ENCODE results near the gene ALOX15.
"Not testable (repeated sequence)": the region's sequence is repeated elsewhere in the genome, so short reads cannot be mapped to it uniquely, and the experiment has no call there.

The ALOX15 gene

DNA sequence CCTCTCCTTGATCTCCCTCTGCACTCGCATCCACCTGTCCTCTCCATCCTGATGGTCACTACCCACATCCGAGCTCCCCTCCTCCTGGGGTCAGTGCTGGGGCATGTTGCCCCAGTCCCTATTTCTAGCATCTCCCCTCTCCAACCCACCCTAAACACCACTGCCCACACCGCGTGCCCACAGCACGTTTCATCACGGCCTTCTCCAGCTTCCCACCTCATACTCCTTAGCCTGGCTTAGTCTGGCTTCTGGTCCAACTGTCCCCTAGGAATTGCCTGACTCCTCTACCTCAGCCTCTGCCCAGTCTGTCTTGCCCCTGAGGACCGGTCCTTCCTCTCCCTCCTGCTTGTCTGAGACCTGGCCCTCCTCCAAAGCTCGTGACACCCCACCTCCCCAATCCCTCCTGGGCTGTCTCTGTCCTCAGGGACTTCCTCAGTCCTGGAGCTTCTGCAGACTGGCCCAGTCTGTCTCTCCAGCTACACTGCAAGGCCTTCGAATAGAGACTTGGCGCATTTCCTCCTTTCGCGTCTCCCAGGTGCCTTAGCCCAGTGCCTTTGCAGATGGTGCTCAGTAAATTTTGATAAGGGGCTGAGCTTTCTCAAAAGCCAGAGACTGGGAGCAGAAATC is 4.9 kb downstream of the ALOX15 start:
- Histone ChIP-seq H3K27me3 (ENCODE audit: control insufficient read depth, insufficient read depth, low read length) (peaks cover 13% of the 10 kb centered on the region), H3K9me3 (ENCODE audit: control insufficient read depth, insufficient read depth, low read length) (no peaks in the 10 kb centered on the region), H3K36me3 (ENCODE audit: control insufficient read depth, insufficient read depth, low read length) (no peaks in the 10 kb centered on the region), H3K4me3 (ENCODE audit: low read length) (no peak overlapping the region), H3K4me1 (ENCODE audit: control insufficient read depth, insufficient read depth, low read length) (peaks cover 10% of the 10 kb centered on the region), H3K27ac (ENCODE audit: low read length) (no peak overlapping the region)
- no peak for DNase-seq (ENCODE audit: low read depth, low spot score)
- WGBS (ENCODE audit: insufficient coverage, insufficient read length): no CpG with 5 or more reads among the region's 12 CpGs

DNA sequence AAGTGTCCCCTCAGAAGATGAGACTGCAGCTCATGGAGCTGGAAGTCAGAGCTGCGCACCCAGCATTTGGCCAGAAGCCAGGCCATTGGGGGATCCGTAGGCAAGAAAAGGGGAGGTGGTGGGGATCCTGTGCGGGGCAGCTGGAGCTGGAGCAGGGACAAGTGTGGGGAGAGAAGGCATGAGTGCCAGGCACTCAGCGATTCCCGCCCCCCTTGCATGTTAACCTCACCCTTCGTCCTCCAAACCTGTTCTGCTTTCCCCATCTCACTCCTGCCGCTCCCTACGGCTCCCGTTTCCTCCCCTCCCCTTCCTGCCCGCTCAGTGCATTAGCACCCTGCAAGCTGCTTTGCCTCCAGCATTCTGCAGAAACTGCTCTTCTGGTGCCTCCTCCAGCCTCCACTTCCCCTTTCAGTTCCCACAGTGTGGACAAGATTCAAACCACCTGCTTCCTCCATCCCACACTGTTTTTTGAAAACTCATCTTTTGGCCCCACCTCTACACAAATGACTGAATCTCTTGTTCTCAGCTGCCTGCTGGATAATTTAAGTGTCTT is 5.6 kb downstream of the ALOX15 start:
- DNase-seq (ENCODE audit: low read depth, low spot score): no peak
- no peaks in the 10 kb centered on the region for H3K36me3 ChIP-seq (ENCODE audit: control insufficient read depth, insufficient read depth, low read length)

DNA sequence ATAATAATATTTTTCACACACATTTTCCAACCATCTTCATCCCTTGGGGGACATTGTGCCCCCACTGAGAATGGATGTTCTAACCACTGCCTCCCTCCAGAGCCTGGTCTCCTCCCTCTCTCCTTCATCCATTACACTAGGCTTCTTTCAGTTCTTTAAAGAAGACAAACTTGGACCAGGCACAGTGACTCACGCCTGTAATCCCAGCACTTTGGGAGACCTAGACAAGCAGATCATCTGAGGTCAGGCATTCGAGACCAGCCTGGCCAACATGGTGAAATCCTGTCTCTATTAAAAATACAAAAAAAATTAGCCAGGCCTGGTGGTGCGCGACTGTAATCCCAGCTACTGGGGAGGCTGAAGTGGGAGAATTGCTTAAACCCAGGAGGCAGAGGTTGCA is 6.5 kb downstream of the ALOX15 start:
- H3K9me3 ChIP-seq (ENCODE audit: control insufficient read depth, insufficient read depth, low read length): no peaks in the 10 kb centered on the region
- no peaks in the 10 kb centered on the region for H3K36me3 ChIP-seq (ENCODE audit: control insufficient read depth, insufficient read depth, low read length)
- H3K4me3 ChIP-seq (ENCODE audit: low read length): no peak overlapping the region
- WGBS (ENCODE audit: insufficient coverage, insufficient read length): no CpG with 5 or more reads among the region's 4 CpGs
- peaks cover 10% of the 10 kb centered on the region for H3K4me1 ChIP-seq (ENCODE audit: control insufficient read depth, insufficient read depth, low read length)
- no peak for DNase-seq (ENCODE audit: low read depth, low spot score)
- H3K27me3 ChIP-seq (ENCODE audit: control insufficient read depth, insufficient read depth, low read length): peaks cover 5% of the 10 kb centered on the region; the same call in 1 of the 2 replicates
- no peak overlapping the region for H3K27ac ChIP-seq (ENCODE audit: low read length)

More for the DNA sequence above, 5.6 kb downstream of the ALOX15 start:
- Histone ChIP-seq H3K4me3 (ENCODE audit: low read length) (no peak overlapping the region), H3K27ac (ENCODE audit: low read length) (no peak overlapping the region), H3K4me1 (ENCODE audit: control insufficient read depth, insufficient read depth, low read length) (peaks cover 10% of the 10 kb centered on the region), H3K27me3 (ENCODE audit: control insufficient read depth, insufficient read depth, low read length) (peaks cover 7% of the 10 kb centered on the region; the same call in 1 of the 2 replicates), H3K9me3 (ENCODE audit: control insufficient read depth, insufficient read depth, low read length) (no peaks in the 10 kb centered on the region)
- no CpG with 5 or more reads among the region's 10 CpGs for WGBS (ENCODE audit: insufficient coverage, insufficient read length)

DNA sequence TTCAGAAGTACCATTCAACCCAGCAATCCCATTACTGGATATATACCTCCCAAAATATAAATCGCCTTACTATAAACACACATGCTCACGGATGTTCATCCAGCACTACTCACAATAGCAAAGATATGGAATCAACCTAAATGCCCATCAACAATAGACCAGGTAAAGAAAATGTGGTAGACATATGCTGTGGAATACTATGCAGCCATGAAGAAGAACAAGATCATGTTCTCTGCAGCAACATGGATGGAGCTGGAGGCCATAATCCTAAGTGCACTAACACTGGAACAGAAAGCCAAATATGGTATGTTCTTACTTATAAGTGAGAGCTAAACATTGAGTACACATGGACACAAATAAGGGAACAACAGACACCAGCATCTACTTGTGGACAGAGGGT is 7.8 kb downstream of the ALOX15 start:
- Histone ChIP-seq H3K4me3 (ENCODE audit: low read length) (no peak overlapping the region), H3K4me1 (ENCODE audit: control insufficient read depth, insufficient read depth, low read length) (peaks cover 10% of the 10 kb centered on the region), H3K36me3 (ENCODE audit: control insufficient read depth, insufficient read depth, low read length) (no peaks in the 10 kb centered on the region), H3K9me3 (ENCODE audit: control insufficient read depth, insufficient read depth, low read length) (no peaks in the 10 kb centered on the region), H3K27me3 (ENCODE audit: control insufficient read depth, insufficient read depth, low read length) (peaks cover 3% of the 10 kb centered on the region; the same call in 1 of the 2 replicates), H3K27ac (ENCODE audit: low read length) (no peak overlapping the region)
- WGBS (ENCODE audit: insufficient coverage, insufficient read length): 100% methylated on average over 1 of the region's 2 CpGs
- DNase-seq (ENCODE audit: low read depth, low spot score): no peak

DNA sequence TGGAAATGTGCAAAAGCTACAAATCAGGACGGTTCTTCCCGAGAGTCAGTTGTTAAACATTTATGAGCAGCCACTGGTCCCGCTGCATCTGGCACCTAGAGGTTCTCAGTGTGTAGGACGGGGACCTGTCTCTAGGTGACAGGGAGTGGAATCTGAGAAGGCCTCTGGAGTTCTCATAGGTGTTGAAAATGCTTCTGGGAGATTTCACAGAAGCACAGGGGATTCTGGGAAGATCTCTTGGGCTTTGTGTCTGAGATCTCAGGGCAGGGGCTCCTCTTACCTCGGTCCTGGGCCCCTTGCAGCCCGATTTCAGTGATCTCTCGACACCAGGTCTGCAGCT is 8.9 kb downstream of the ALOX15 start:
- no peaks in the 10 kb centered on the region for H3K36me3 ChIP-seq (ENCODE audit: control insufficient read depth, insufficient read depth, low read length)
- H3K27ac ChIP-seq (ENCODE audit: low read length): no peak overlapping the region
- H3K9me3 ChIP-seq (ENCODE audit: control insufficient read depth, insufficient read depth, low read length): no peaks in the 10 kb centered on the region
- WGBS (ENCODE audit: insufficient coverage, insufficient read length): no CpG with 5 or more reads among the region's 7 CpGs
- DNase-seq (ENCODE audit: low read depth, low spot score): no peak
- no peaks in the 10 kb centered on the region for H3K27me3 ChIP-seq (ENCODE audit: control insufficient read depth, insufficient read depth, low read length)
- peaks cover 10% of the 10 kb centered on the region for H3K4me1 ChIP-seq (ENCODE audit: control insufficient read depth, insufficient read depth, low read length)
- H3K4me3 ChIP-seq (ENCODE audit: low read length): no peak overlapping the region

DNA sequence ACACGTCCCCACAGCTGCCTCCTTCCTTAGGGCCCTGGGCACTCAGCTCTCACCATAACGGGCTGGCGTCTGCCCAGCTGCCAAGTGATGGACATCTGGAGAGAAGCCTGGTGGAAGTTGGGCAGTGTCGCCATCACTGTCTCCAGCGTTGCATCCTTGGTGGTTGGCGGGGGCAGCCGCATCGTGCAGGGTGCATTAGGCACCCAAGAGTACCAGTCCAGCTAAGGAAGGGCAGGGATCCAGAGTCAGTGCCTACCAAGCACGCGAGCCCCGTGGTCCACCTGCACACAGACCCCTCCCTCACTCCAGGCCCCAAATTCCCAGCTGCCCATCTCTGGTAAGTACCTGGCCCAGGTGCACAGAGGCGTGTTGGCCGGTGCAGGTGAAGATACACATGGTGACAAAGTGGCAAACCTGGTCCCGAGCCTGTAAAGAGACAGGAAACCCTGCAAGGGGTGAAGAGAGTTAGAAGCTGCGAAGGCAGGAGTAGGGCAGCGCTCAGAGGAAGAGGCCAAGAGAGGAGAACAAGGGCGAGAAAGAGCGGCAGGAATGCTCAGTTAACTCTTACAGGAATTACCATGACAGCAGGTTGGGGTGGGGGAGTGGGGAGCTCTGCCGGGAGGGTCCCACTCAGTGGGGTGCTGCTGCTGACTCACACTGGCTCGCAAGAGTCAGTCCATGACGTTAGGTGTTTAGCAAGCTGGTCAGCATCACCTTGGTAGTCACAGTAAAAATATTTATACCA is 9.5 kb downstream of the ALOX15 start:
- no peaks in the 10 kb centered on the region for H3K36me3 ChIP-seq (ENCODE audit: control insufficient read depth, insufficient read depth, low read length)
- no peaks in the 10 kb centered on the region for H3K27me3 ChIP-seq (ENCODE audit: control insufficient read depth, insufficient read depth, low read length)
- H3K27ac ChIP-seq (ENCODE audit: low read length): no peak overlapping the region
- no peaks in the 10 kb centered on the region for H3K9me3 ChIP-seq (ENCODE audit: control insufficient read depth, insufficient read depth, low read length)
- peaks cover 10% of the 10 kb centered on the region for H3K4me1 ChIP-seq (ENCODE audit: control insufficient read depth, insufficient read depth, low read length)
- DNase-seq (ENCODE audit: low read depth, low spot score): no peak
- no peak overlapping the region for H3K4me3 ChIP-seq (ENCODE audit: low read length)
- WGBS (ENCODE audit: insufficient coverage, insufficient read length): no CpG with 5 or more reads among the region's 21 CpGs

DNA sequence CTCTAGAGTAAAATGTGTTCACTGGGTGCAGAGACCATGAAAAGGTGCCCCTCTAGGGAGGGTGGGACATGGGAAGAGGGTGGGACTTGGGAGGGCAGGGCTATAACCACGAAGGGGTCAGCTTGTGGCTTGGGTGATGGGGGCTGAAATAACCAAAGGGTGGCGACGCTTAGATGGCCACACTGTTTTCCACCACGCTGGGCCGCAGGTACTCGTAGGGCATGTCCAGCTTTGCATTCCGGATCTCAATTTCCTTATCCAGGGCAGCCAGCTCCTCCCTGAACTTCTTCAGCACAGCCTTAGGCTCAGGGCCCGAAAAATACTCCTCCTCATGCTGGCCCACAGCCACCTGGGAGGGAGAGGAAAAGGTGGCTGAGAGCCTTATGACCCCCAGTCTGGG is 10.0 kb downstream of the ALOX15 start:
- no CpG with 5 or more reads among the region's 8 CpGs for WGBS (ENCODE audit: insufficient coverage, insufficient read length)
- no peak for DNase-seq (ENCODE audit: low read depth, low spot score)
- peaks cover 10% of the 10 kb centered on the region for H3K4me1 ChIP-seq (ENCODE audit: control insufficient read depth, insufficient read depth, low read length)
- no peaks in the 10 kb centered on the region for H3K9me3 ChIP-seq (ENCODE audit: control insufficient read depth, insufficient read depth, low read length)
- H3K27me3 ChIP-seq (ENCODE audit: control insufficient read depth, insufficient read depth, low read length): no peaks in the 10 kb centered on the region
- H3K27ac ChIP-seq (ENCODE audit: low read length): no peak overlapping the region
- no peaks in the 10 kb centered on the region for H3K36me3 ChIP-seq (ENCODE audit: control insufficient read depth, insufficient read depth, low read length)
- no peak overlapping the region for H3K4me3 ChIP-seq (ENCODE audit: low read length)

DNA sequence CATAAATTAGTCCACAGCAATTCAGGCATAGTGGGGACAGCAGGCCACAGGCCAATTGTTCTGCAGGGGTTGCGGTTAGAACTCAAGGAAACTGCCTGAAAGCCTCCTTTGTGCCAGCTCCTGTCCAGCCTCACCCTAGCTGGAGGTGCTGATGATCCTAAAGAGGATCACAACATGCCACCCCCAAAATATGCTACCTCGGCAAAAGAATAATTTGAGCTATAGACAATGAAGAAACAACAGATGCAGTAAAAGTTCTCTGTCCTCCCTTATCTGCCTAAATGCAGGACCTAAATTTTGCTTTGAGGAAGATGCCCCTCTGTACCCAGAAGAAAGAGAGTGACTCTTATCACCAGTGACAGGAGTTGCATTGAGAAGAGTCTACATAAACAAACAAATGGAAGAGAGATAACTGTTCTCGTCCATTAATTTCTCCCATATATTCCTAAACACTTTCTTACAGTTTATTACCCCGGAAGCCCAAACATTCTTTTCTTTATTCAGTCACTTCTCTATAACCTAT is 14.7 kb downstream of the ALOX15 start:
- Histone ChIP-seq H3K4me1 (ENCODE audit: control insufficient read depth, insufficient read depth, low read length) (peaks cover 2% of the 10 kb centered on the region), H3K4me3 (ENCODE audit: low read length) (no peak overlapping the region), H3K9me3 (ENCODE audit: control insufficient read depth, insufficient read depth, low read length) (no peaks in the 10 kb centered on the region), H3K36me3 (ENCODE audit: control insufficient read depth, insufficient read depth, low read length) (no peaks in the 10 kb centered on the region), H3K27ac (ENCODE audit: low read length) (no peak overlapping the region), H3K27me3 (ENCODE audit: control insufficient read depth, insufficient read depth, low read length) (no peaks in the 10 kb centered on the region)
- 100% methylated on average over 1 of the region's 4 CpGs for WGBS (ENCODE audit: insufficient coverage, insufficient read length)
- DNase-seq (ENCODE audit: low read depth, low spot score): no peak

DNA sequence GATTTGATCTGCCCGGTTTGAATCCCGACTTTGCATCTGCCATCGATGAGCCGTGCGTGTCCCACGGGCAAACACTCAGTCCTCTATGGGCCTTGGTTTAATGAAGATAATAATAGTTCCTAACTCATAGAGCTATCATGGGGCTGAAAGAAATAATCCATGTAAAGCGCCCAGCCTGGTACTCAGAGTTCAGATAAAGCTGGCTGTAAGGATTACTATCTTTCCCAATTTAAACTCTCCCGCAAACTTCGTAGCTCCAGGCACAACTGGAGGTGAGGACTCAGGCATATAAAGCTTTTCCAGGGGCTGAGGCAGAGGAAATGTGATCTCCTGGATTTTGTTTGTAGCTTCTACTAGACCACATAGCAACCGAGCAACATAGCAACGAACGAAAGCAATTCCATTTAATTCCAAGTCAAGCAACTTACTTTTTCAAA is 16.3 kb downstream of the ALOX15 start:
- no CpG with 5 or more reads among the region's 12 CpGs for WGBS (ENCODE audit: insufficient coverage, insufficient read length)
- Histone ChIP-seq H3K27me3 (ENCODE audit: control insufficient read depth, insufficient read depth, low read length) (no peaks in the 10 kb centered on the region), H3K9me3 (ENCODE audit: control insufficient read depth, insufficient read depth, low read length) (no peaks in the 10 kb centered on the region), H3K36me3 (ENCODE audit: control insufficient read depth, insufficient read depth, low read length) (no peaks in the 10 kb centered on the region), H3K27ac (ENCODE audit: low read length) (no peak overlapping the region), H3K4me1 (ENCODE audit: control insufficient read depth, insufficient read depth, low read length) (no peaks in the 10 kb centered on the region), H3K4me3 (ENCODE audit: low read length) (no peak overlapping the region)
- DNase-seq (ENCODE audit: low read depth, low spot score): no peak

DNA sequence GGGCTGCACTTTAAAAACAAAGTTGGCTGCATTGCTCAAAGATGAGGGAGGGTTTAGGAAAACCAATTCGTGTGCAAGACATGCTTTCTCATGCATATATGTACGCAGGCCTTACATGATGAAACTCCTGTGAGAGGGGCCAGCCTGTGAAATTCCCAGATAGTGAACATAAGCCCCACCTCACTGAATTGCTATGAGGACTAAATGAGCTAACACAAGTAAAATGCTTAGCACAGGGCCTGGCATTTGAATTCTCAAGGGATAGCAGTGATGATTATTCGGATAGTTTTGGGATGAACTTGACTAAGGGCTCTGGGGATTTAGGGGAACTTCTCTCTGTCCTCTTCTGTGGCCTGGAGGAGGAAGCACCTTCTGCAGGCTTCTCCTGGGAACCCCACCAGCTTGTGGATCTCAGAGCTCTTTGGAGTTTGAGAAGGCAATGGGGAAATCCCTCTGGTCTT is 17.0 kb downstream of the ALOX15 start:
- not testable (repeated sequence) for H3K27me3 ChIP-seq (ENCODE audit: control insufficient read depth, insufficient read depth, low read length); H3K36me3 ChIP-seq (ENCODE audit: control insufficient read depth, insufficient read depth, low read length); H3K27ac ChIP-seq (ENCODE audit: low read length); H3K4me3 ChIP-seq (ENCODE audit: low read length); H3K9me3 ChIP-seq (ENCODE audit: control insufficient read depth, insufficient read depth, low read length); H3K4me1 ChIP-seq (ENCODE audit: control insufficient read depth, insufficient read depth, low read length); DNase-seq (ENCODE audit: low read depth, low spot score)
- WGBS (ENCODE audit: insufficient coverage, insufficient read length): no CpG with 5 or more reads among the region's 3 CpGs
